ENCODE measurements around the gene DMXL1. TPM values are rescaled to one million over a fixed set of nuclear protein-coding genes. Genes with fewer than 3 reads are reported as not detected.

Gene DMXL1
- total RNA-seq, 1 experiment from 2014 or later, result 30.0 TPM

DNA sequence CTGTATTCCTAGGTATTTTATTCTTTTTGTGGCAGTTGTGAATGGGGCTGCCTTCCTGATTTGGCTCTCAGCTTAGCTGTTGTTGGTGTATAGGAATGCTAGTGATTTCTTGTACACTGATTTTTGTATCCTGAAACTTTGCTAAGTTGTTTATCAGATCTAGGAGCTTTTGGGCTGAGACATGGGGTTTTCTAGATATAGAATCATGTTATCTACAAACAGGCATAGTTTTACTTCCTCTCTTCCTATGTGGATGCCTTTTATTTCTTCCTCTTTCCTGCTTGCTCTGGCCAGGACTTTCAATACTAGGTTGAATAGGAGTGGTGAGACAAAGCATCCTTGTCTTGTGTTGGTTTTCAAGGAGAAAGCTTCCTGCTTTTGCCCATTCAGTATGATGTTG lies 129.9 kb downstream of the DMXL1 start:
- TF ChIP-seq, protein P1, sequence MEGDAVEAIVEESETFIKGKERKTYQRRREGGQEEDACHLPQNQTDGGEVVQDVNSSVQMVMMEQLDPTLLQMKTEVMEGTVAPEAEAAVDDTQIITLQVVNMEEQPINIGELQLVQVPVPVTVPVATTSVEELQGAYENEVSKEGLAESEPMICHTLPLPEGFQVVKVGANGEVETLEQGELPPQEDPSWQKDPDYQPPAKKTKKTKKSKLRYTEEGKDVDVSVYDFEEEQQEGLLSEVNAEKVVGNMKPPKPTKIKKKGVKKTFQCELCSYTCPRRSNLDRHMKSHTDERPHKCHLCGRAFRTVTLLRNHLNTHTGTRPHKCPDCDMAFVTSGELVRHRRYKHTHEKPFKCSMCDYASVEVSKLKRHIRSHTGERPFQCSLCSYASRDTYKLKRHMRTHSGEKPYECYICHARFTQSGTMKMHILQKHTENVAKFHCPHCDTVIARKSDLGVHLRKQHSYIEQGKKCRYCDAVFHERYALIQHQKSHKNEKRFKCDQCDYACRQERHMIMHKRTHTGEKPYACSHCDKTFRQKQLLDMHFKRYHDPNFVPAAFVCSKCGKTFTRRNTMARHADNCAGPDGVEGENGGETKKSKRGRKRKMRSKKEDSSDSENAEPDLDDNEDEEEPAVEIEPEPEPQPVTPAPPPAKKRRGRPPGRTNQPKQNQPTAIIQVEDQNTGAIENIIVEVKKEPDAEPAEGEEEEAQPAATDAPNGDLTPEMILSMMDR (IDR thresholded peaks at IDR 0.05; ENCODE audit: insufficient read depth in 1 of 2, low read depth in 1 of 2, low read length in 1 of 2, severe bottlenecking in 1 of 2, unreplicated experiment in 1 of 2), result no peak
- 0 out of 2 replicates have a peak, but pooled peaks cover 6% of the 10 kb centered on the region for H3K9me3 ChIP-seq
- H3K27ac Mint-ChIP-seq (ENCODE audit: unreplicated experiment), result no peak overlapping the region
- H3K36me3 Mint-ChIP-seq (ENCODE audit: insufficient read depth, unreplicated experiment), result peaks cover 32% of the 10 kb centered on the region
- no peaks in the 10 kb centered on the region for H3K4me1 Mint-ChIP-seq (ENCODE audit: low read depth, unreplicated experiment)
- CTCF ChIA-PET, result no interaction called here
- H3K27me3 ChIP-seq (replicated peaks; ENCODE audit: control insufficient read depth, insufficient read depth, low read length), result no peaks in the 10 kb centered on the region
- POLR2A ChIA-PET, result no interaction called here
- BruUV-seq (replicated peaks), result no TSS peak
- no peak overlapping the region for H3K4me3 ChIP-seq (ENCODE audit: low read depth, low read length)
- no peaks in the 10 kb centered on the region for H3K9me3 Mint-ChIP-seq (ENCODE audit: unreplicated experiment)
- H3K4me1 ChIP-seq, result no peaks in the 10 kb centered on the region
- no peak overlapping the region for H3K4me3 Mint-ChIP-seq (ENCODE audit: unreplicated experiment)
- H3K27me3 Mint-ChIP-seq (ENCODE audit: insufficient read depth, unreplicated experiment), result no peaks in the 10 kb centered on the region
- no peak for DNase-seq
- intact Hi-C loops (cut with micrococcal nuclease; ENCODE audit: unreplicated experiment), result no loop called here
- no peaks in the 10 kb centered on the region for H3K36me3 ChIP-seq (ENCODE audit: control insufficient read depth, insufficient read depth, low read length)

DNA sequence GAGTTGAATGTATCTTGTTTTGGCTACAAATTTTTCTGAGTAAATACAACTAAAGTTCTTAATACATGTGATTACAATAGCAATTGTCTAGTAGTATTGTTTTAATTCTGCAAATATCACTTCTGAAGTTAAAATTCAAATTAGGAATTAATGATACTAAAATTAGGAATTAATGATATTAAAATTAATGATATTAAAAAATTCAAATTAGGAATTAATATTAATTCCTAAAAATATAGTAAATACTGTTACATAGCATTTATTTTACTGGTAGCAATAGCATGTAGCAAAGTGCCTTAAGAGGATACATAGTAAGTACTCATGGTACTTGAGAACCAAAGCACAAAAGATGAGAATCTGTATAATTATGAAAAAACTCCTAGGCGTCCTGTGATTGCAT lies 136.2 kb downstream of the DMXL1 start:
- H3K4me3 Mint-ChIP-seq (ENCODE audit: unreplicated experiment), result no peak overlapping the region
- no peak overlapping the region for H3K4me3 ChIP-seq (ENCODE audit: low read depth, low read length)
- ChIA-PET POLR2A (no interaction called here), CTCF (no interaction called here)
- H3K27me3 Mint-ChIP-seq (ENCODE audit: insufficient read depth, unreplicated experiment), result no peaks in the 10 kb centered on the region
- H3K27ac Mint-ChIP-seq (ENCODE audit: unreplicated experiment), result no peak overlapping the region
- no TSS peak for BruUV-seq (replicated peaks)
- no peaks in the 10 kb centered on the region for H3K9me3 ChIP-seq
- DNase-seq, result no peak
- H3K9me3 Mint-ChIP-seq (ENCODE audit: unreplicated experiment), result no peaks in the 10 kb centered on the region
- H3K4me1 ChIP-seq, result no peaks in the 10 kb centered on the region
- TF ChIP-seq, protein P1 (IDR thresholded peaks at IDR 0.05; ENCODE audit: insufficient read depth in 1 of 2, low read depth in 1 of 2, low read length in 1 of 2, severe bottlenecking in 1 of 2, unreplicated experiment in 1 of 2), result no peak
- H3K36me3 ChIP-seq (ENCODE audit: control insufficient read depth, insufficient read depth, low read length), result no peaks in the 10 kb centered on the region
- peaks cover 5% of the 10 kb centered on the region for H3K36me3 Mint-ChIP-seq (ENCODE audit: insufficient read depth, unreplicated experiment)
- H3K4me1 Mint-ChIP-seq (ENCODE audit: low read depth, unreplicated experiment), result no peaks in the 10 kb centered on the region
- H3K27me3 ChIP-seq (replicated peaks; ENCODE audit: control insufficient read depth, insufficient read depth, low read length), result no peaks in the 10 kb centered on the region
- intact Hi-C loops (cut with micrococcal nuclease; ENCODE audit: unreplicated experiment), result no loop called here

DNA sequence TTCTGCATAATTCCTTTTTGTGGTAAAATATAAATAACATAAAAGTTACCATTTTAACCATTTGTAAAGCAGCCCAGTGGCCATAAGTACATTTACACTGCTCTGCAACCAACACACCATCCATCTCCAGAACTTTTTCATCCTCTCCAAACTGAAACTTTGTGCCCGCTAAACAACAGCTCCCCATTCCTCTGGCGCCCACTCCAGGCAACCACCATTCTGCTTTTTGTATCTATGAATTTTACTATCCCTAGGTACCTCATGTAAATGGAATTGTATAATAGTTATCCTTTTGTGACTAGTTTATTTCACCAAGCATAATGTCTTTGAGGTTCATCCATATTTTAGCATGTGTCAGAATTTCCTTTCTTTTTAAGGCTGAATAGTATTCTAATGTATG lies 141.1 kb downstream of the DMXL1 start:
- Histone ChIP-seq H3K9me3 (no peaks in the 10 kb centered on the region), H3K4me3 (ENCODE audit: low read depth, low read length) (no peak overlapping the region), H3K4me1 (no peaks in the 10 kb centered on the region), H3K36me3 (ENCODE audit: control insufficient read depth, insufficient read depth, low read length) (no peaks in the 10 kb centered on the region; the same call in 1 of the 2 replicates), H3K27me3 (replicated peaks; ENCODE audit: control insufficient read depth, insufficient read depth, low read length) (no peaks in the 10 kb centered on the region)
- Mint-ChIP-seq H3K4me3 (ENCODE audit: unreplicated experiment) (no peak overlapping the region), H3K36me3 (ENCODE audit: insufficient read depth, unreplicated experiment) (peaks cover 10% of the 10 kb centered on the region), H3K9me3 (ENCODE audit: unreplicated experiment) (no peaks in the 10 kb centered on the region), H3K4me1 (ENCODE audit: low read depth, unreplicated experiment) (no peaks in the 10 kb centered on the region), H3K27ac (ENCODE audit: unreplicated experiment) (no peak overlapping the region), H3K27me3 (ENCODE audit: insufficient read depth, unreplicated experiment) (no peaks in the 10 kb centered on the region)
- intact Hi-C loops (cut with micrococcal nuclease; ENCODE audit: unreplicated experiment), result no loop called here
- POLR2A ChIA-PET, result no interaction called here
- no peak for DNase-seq
- TF ChIP-seq, protein P1 (IDR thresholded peaks at IDR 0.05; ENCODE audit: insufficient read depth in 1 of 2, low read depth in 1 of 2, low read length in 1 of 2, severe bottlenecking in 1 of 2, unreplicated experiment in 1 of 2), result no peak
- CTCF ChIA-PET, result no interaction called here
- BruUV-seq (replicated peaks), result no TSS peak
